ENCODE measurements around the gene TJP1. TPM values are rescaled to one million over a fixed set of nuclear protein-coding genes. Genes with fewer than 3 reads are reported as not detected.

Gene TJP1
- total and polyA plus RNA-seq, 5 donors, result 36.6 to 131 (median 120) TPM

- ATAC-seq (no peak), DNase-seq (no peak)
- Histone ChIP-seq H3K27me3 (ENCODE audit: control insufficient read depth, insufficient read depth) (no peaks in the 10 kb centered on the region), H3K4me1 (ENCODE audit: control insufficient read depth, insufficient read depth, low read length) (peaks cover 3% of the 10 kb centered on the region), H3K27ac (ENCODE audit: low read length) (no peak overlapping the region), H3K4me3 (ENCODE audit: low read length) (no peak overlapping the region), H3K9me3 (ENCODE audit: control insufficient read depth, low read length) (no peaks in the 10 kb centered on the region)
- WGBS, result 67% methylated on average over 4 of the region's 4 CpGs
- intact Hi-C loops (cut with DNase I), result no loop called here
Measured at GRCh38 chr15:29859293-29859692, 37.0 kb upstream of the TJP1 start.

- H3K27me3 ChIP-seq (ENCODE audit: control insufficient read depth, insufficient read depth), result no peaks in the 10 kb centered on the region
- no peak overlapping the region for H3K4me3 ChIP-seq (ENCODE audit: low read length)
- ATAC-seq (no peak), DNase-seq (no peak)
- no peaks in the 10 kb centered on the region for H3K9me3 ChIP-seq (ENCODE audit: control insufficient read depth, low read length)
- WGBS, result 80% methylated on average over 5 of the region's 5 CpGs
- intact Hi-C loops (cut with DNase I), result no loop called here
- no peak overlapping the region for H3K27ac ChIP-seq (ENCODE audit: low read length)
- no peaks in the 10 kb centered on the region for H3K4me1 ChIP-seq (ENCODE audit: control insufficient read depth, insufficient read depth, low read length)
Measured at GRCh38 chr15:29857221-29857789, 35.0 kb upstream of the TJP1 start.

- no peaks in the 10 kb centered on the region for H3K4me1 ChIP-seq (ENCODE audit: control insufficient read depth, insufficient read depth, low read length)
- H3K9me3 ChIP-seq (ENCODE audit: control insufficient read depth, low read length), result no peaks in the 10 kb centered on the region
- no peak overlapping the region for H3K4me3 ChIP-seq (ENCODE audit: low read length)
- no peak for DNase-seq
- intact Hi-C loops (cut with DNase I), result no loop called here
- peak in 1 of 2 donors; percentile 31 for ATAC-seq
- H3K27ac ChIP-seq (ENCODE audit: low read length), result peak overlapping the region; percentile 2
- WGBS, result 49% methylated on average over 6 of the region's 6 CpGs
- no peaks in the 10 kb centered on the region for H3K27me3 ChIP-seq (ENCODE audit: control insufficient read depth, insufficient read depth)
Measured at GRCh38 chr15:29854413-29854812, 32.1 kb upstream of the TJP1 start.

- Histone ChIP-seq H3K4me1 (ENCODE audit: control insufficient read depth, insufficient read depth, low read length) (no peaks in the 10 kb centered on the region), H3K27me3 (ENCODE audit: control insufficient read depth, insufficient read depth) (no peaks in the 10 kb centered on the region), H3K4me3 (ENCODE audit: low read length) (no peak overlapping the region), H3K27ac (ENCODE audit: low read length) (no peak overlapping the region), H3K9me3 (ENCODE audit: control insufficient read depth, low read length) (no peaks in the 10 kb centered on the region)
- WGBS, result 88% methylated on average over 8 of the region's 8 CpGs
- no peak for ATAC-seq
- no peak for DNase-seq
- intact Hi-C loops (cut with DNase I), result no loop called here
Measured at GRCh38 chr15:29853211-29853987, 31.1 kb upstream of the TJP1 start.

- Histone ChIP-seq H3K4me1 (ENCODE audit: control insufficient read depth, insufficient read depth, low read length) (no peaks in the 10 kb centered on the region), H3K27ac (ENCODE audit: low read length) (no peak overlapping the region), H3K9me3 (ENCODE audit: control insufficient read depth, low read length) (no peaks in the 10 kb centered on the region), H3K27me3 (ENCODE audit: control insufficient read depth, insufficient read depth) (no peaks in the 10 kb centered on the region), H3K4me3 (ENCODE audit: low read length) (no peak overlapping the region)
- 93% methylated on average over 3 of the region's 3 CpGs for WGBS
- ATAC-seq (no peak), DNase-seq (no peak)
- intact Hi-C loops (cut with DNase I), result no loop called here
Measured at GRCh38 chr15:29852201-29852600, 29.9 kb upstream of the TJP1 start.

- no peak overlapping the region for H3K27ac ChIP-seq (ENCODE audit: low read length)
- no peak overlapping the region for H3K4me3 ChIP-seq (ENCODE audit: low read length)
- H3K9me3 ChIP-seq (ENCODE audit: control insufficient read depth, low read length), result no peaks in the 10 kb centered on the region
- ATAC-seq, result no peak
- DNase-seq, result no peak
- WGBS, result 97% methylated on average over 7 of the region's 7 CpGs
- no peaks in the 10 kb centered on the region for H3K4me1 ChIP-seq (ENCODE audit: control insufficient read depth, insufficient read depth, low read length)
- intact Hi-C loops (cut with DNase I), result no loop called here
- no peaks in the 10 kb centered on the region for H3K27me3 ChIP-seq (ENCODE audit: control insufficient read depth, insufficient read depth)
Measured at GRCh38 chr15:29849716-29850115, 27.4 kb upstream of the TJP1 start.

GRCh38 chr15:29849218-29849617 lies 26.9 kb upstream of the TJP1 start:
- intact Hi-C loops (cut with DNase I), result no loop called here
- 94% methylated on average over 1 of the region's 1 CpG for WGBS
- Histone ChIP-seq H3K27me3 (ENCODE audit: control insufficient read depth, insufficient read depth) (no peaks in the 10 kb centered on the region), H3K4me1 (ENCODE audit: control insufficient read depth, insufficient read depth, low read length) (peaks cover 2% of the 10 kb centered on the region), H3K9me3 (ENCODE audit: control insufficient read depth, low read length) (no peaks in the 10 kb centered on the region), H3K4me3 (ENCODE audit: low read length) (no peak overlapping the region), H3K27ac (ENCODE audit: low read length) (no peak overlapping the region)
- ATAC-seq (no peak), DNase-seq (no peak)

GRCh38 chr15:29844290-29844903 lies 22.1 kb upstream of the TJP1 start:
- H3K4me1 ChIP-seq (ENCODE audit: control insufficient read depth, insufficient read depth, low read length), result peaks cover 5% of the 10 kb centered on the region
- H3K9me3 ChIP-seq (ENCODE audit: control insufficient read depth, low read length), result no peaks in the 10 kb centered on the region
- H3K27me3 ChIP-seq (ENCODE audit: control insufficient read depth, insufficient read depth), result no peaks in the 10 kb centered on the region
- ATAC-seq (peak in 1 of 2 donors; percentile 15), DNase-seq (no peak)
- H3K27ac ChIP-seq (ENCODE audit: low read length), result no peak overlapping the region
- WGBS, result 91% methylated on average over 5 of the region's 5 CpGs
- no peak overlapping the region for H3K4me3 ChIP-seq (ENCODE audit: low read length)
- intact Hi-C loops (cut with DNase I), result no loop called here

- DNase-seq, result no peak
- H3K27me3 ChIP-seq (ENCODE audit: control insufficient read depth, insufficient read depth), result no peaks in the 10 kb centered on the region
- H3K4me3 ChIP-seq (ENCODE audit: low read length), result no peak overlapping the region
- WGBS, result 92% methylated on average over 5 of the region's 5 CpGs
- intact Hi-C loops (cut with DNase I), result no loop called here
- H3K4me1 ChIP-seq (ENCODE audit: control insufficient read depth, insufficient read depth, low read length), result peaks cover 5% of the 10 kb centered on the region
- ATAC-seq, result no peak
- no peaks in the 10 kb centered on the region for H3K9me3 ChIP-seq (ENCODE audit: control insufficient read depth, low read length)
- no peak overlapping the region for H3K27ac ChIP-seq (ENCODE audit: low read length)
Measured at GRCh38 chr15:29842290-29842689, 20.0 kb upstream of the TJP1 start.

- H3K4me1 ChIP-seq (ENCODE audit: control insufficient read depth, insufficient read depth, low read length), result peaks cover 6% of the 10 kb centered on the region
- ATAC-seq (peak; percentile 71 to 81), DNase-seq (no peak)
- no peaks in the 10 kb centered on the region for H3K27me3 ChIP-seq (ENCODE audit: control insufficient read depth, insufficient read depth)
- intact Hi-C loops (cut with DNase I), result no loop called here
- H3K27ac ChIP-seq (ENCODE audit: low read length), result peak overlapping the region; percentile 98
- WGBS, result 56% methylated on average over 3 of the region's 3 CpGs
- H3K9me3 ChIP-seq (ENCODE audit: control insufficient read depth, low read length), result no peaks in the 10 kb centered on the region
- no peak overlapping the region for H3K4me3 ChIP-seq (ENCODE audit: low read length)
Measured at GRCh38 chr15:29840926-29841325, 18.7 kb upstream of the TJP1 start.

GRCh38 chr15:29840054-29840453 lies 17.8 kb upstream of the TJP1 start:
- peak overlapping the region; percentile 98 for H3K27ac ChIP-seq (ENCODE audit: low read length)
- DNase-seq (no peak), ATAC-seq (no peak)

More at GRCh38 chr15:29840054-29840453, 17.8 kb upstream of the TJP1 start:
- Histone ChIP-seq H3K4me1 (ENCODE audit: control insufficient read depth, insufficient read depth, low read length) (peaks cover 7% of the 10 kb centered on the region), H3K4me3 (ENCODE audit: low read length) (no peak overlapping the region), H3K9me3 (ENCODE audit: control insufficient read depth, low read length) (no peaks in the 10 kb centered on the region), H3K27me3 (ENCODE audit: control insufficient read depth, insufficient read depth) (no peaks in the 10 kb centered on the region)
- WGBS, result 81% methylated on average over 3 of the region's 3 CpGs
- intact Hi-C loops (cut with DNase I), result no loop called here

All from right cardiac atrium (tissue), 5 donors.